HCT116 (cell line): Measurements from ENCODE around the gene KCNC3. TPM values are rescaled to one million over a fixed set of nuclear protein-coding genes. Genes with fewer than 3 reads are reported as not detected.

ENCODE experiments used
- ATAC-seq: fragments of 200-7000 bp; cut with Tn5 transposase; 2 replicates; pipeline ENCODE4 v1.9.1; 2020; ENCODE audit warnings: mild to moderate bottlenecking, moderate library complexity
- BruUV-seq: library from RNA; stranded (reverse); fragments of 400-500 nt; replicated peaks from 2 replicates; lab custom pipeline; 2021; lab: Mats Ljungman, UMichigan
- CTCF ChIA-PET: fragments of 300-600 bp; sonication (Branson Sonifier 250); formaldehyde crosslinking; loops from one replicate; lab custom pipeline; 2021; ENCODE audit warnings: antibody characterized with exemption; lab: Charles Lee
- POLR2A ChIA-PET: fragments of 300-600, 350-600 bp; sonication (Branson Sonifier 250); formaldehyde crosslinking; loops from one replicate; lab custom pipeline; 2021; ENCODE audit warnings: antibody characterized with exemption; lab: Charles Lee
- RAD21 ChIA-PET, 2 experiments: fragments of 300-600 bp; sonication (Branson Sonifier 250); formaldehyde crosslinking; loops; one replicate each; lab custom pipeline; 2023; ENCODE audit warnings: low total read pairs in 2 of 2; ENCODE audit not compliant: uncharacterized antibody in 2 of 2, unreplicated experiment in 2 of 2, low non-redundant PET in 1 of 2; lab: Charles Lee
- DNase-seq: peaks from one replicate; pipeline ENCODE4 v3.0.0-alpha.2; 2010; ENCODE audit warnings: low read depth, low spot score
- H2AFZ ChIP-seq: fragments of 200-600 bp; shearing (Covaris generic), sonication (generic); 2 replicates; pipeline ENCODE4 v1.6.1; 2017; ENCODE audit warnings: low read depth, mixed run types, mixed read lengths, antibody characterized with exemption, low read length; ENCODE audit not compliant: poor library complexity, severe bottlenecking
- H3K27ac ChIP-seq: 2 replicates; pipeline ENCODE4 v1.5.1; 2012; ENCODE audit warnings: low read depth, low read length
- H3K27me3 ChIP-seq: fragments of 200-600 bp; sonication (generic); 2 replicates; pipeline ENCODE4 v1.6.1; 2016; ENCODE audit warnings: mixed run types, low read length, mixed read lengths; ENCODE audit not compliant: insufficient read depth
- H3K36me3 ChIP-seq, 2 experiments: fragments of 200-500 bp in 1 of 2; fragments of 200-600 bp in 1 of 2; sonication (Bioruptor generic) in 1 of 2; sonication (generic) in 1 of 2; 2 replicates each; pipeline versions ENCODE4 v1.5.1 to v1.6.1; 2014 to 2016; ENCODE audit warnings: low read length in 2 of 2, inconsistent platforms in 1 of 2, mixed read lengths in 1 of 2, mixed run types in 1 of 2; ENCODE audit not compliant: insufficient read depth in 2 of 2, control insufficient read depth in 1 of 2
- H3K4me1 ChIP-seq, 2 experiments: fragments of 200-600 bp in 1 of 2; sonication (generic) in 1 of 2; 2 replicates each; pipeline versions ENCODE4 v1.5.1 to v1.6.1; 2012 to 2017; ENCODE audit warnings: low read length in 2 of 2, inconsistent platforms in 1 of 2, mild to moderate bottlenecking in 1 of 2, mixed read lengths in 1 of 2, mixed run types in 1 of 2, moderate library complexity in 1 of 2; ENCODE audit not compliant: insufficient read depth in 2 of 2, control insufficient read depth in 1 of 2
- H3K4me2 ChIP-seq: fragments of 200-600 bp; sonication (generic); 2 replicates; pipeline ENCODE4 v1.6.1; 2017; ENCODE audit warnings: mixed run types, low read length, mixed read lengths
- H3K4me3 ChIP-seq, 2 experiments: fragments of 200-600 bp in 1 of 2; sonication (generic) in 1 of 2; replicated peaks in 1 of 2; 2 replicates each; pipeline ENCODE4 v1.5.1; 2011 to 2016; ENCODE audit warnings: low read length in 2 of 2, control low read depth in 1 of 2, low read depth in 1 of 2, mild to moderate bottlenecking in 1 of 2, mixed read lengths in 1 of 2, mixed run types in 1 of 2
- H3K79me2 ChIP-seq: fragments of 200-600 bp; sonication (generic); 2 replicates; pipeline ENCODE4 v1.6.1; 2017; ENCODE audit warnings: mild to moderate bottlenecking, mixed run types, low read length, moderate library complexity, mixed read lengths; ENCODE audit not compliant: insufficient read depth
- H3K9ac ChIP-seq: fragments of 200-600 bp; sonication (generic); 2 replicates; pipeline ENCODE4 v1.6.1; 2016; ENCODE audit warnings: low read length, mixed read lengths
- H3K9me2 ChIP-seq: fragments of 200-600 bp; sonication (generic), shearing (Covaris generic); 2 replicates; pipeline ENCODE4 v1.6.1; 2017; ENCODE audit warnings: mixed run types, mild to moderate bottlenecking, moderate library complexity; ENCODE audit not compliant: insufficient read depth
- H3K9me3 ChIP-seq, 2 experiments: fragments of 200-500 bp in 1 of 2; fragments of 200-600 bp in 1 of 2; sonication (Bioruptor generic) in 1 of 2; sonication (generic) in 1 of 2; 2 replicates each; pipeline ENCODE4 v1.6.1; 2014 to 2017; ENCODE audit warnings: low read length in 2 of 2, mixed read lengths in 2 of 2, inconsistent platforms in 1 of 2, low read depth in 1 of 2, mild to moderate bottlenecking in 1 of 2, mixed run types in 1 of 2, moderate library complexity in 1 of 2; ENCODE audit not compliant: control insufficient read depth in 1 of 2, insufficient read depth in 1 of 2
- H4K20me1 ChIP-seq: fragments of 200-600 bp; sonication (generic), shearing (Covaris generic); 2 replicates; pipeline ENCODE4 v1.6.1; 2017; ENCODE audit warnings: mixed run types, mild to moderate bottlenecking, moderate library complexity; ENCODE audit not compliant: insufficient read depth
- CEBPB ChIP-seq: IDR thresholded peaks from 2 replicates; pipeline ENCODE4 v1.6.1; 2012; ENCODE audit warnings: low read depth
- EGR1 ChIP-seq: IDR thresholded peaks from 2 replicates; pipeline ENCODE4 v1.6.1; 2012; ENCODE audit warnings: low read depth
- ELF1 ChIP-seq: IDR thresholded peaks from 2 replicates; pipeline ENCODE4 v1.6.1; 2012; ENCODE audit warnings: low read depth, borderline replicate concordance
- EZH2phosphoT487 ChIP-seq: fragments of 200-600 bp; IDR thresholded peaks from 2 replicates; pipeline ENCODE4 v1.6.1; 2018; ENCODE audit warnings: antibody characterized with exemption, borderline replicate concordance
- FOSL1 ChIP-seq: IDR thresholded peaks from 2 replicates; pipeline ENCODE4 v1.6.1; 2012; ENCODE audit warnings: low read depth
- JUND ChIP-seq: IDR thresholded peaks from 2 replicates; pipeline ENCODE4 v1.6.1; 2012
- MAX ChIP-seq: IDR thresholded peaks from 2 replicates; pipeline ENCODE4 v1.6.1; 2012
- POLR2A ChIP-seq: IDR thresholded peaks from 2 replicates; pipeline ENCODE4 v1.7.0; 2011; ENCODE audit warnings: borderline replicate concordance; ENCODE audit not compliant: insufficient read depth, insufficient read length; ENCODE audit errors: extremely low read depth
- POLR2AphosphoS5 ChIP-seq: IDR thresholded peaks from 2 replicates; pipeline ENCODE4 v1.6.1; 2011; ENCODE audit warnings: mild to moderate bottlenecking, low read depth, low read length, moderate library complexity
- RAD21 ChIP-seq: IDR thresholded peaks from 2 replicates; pipeline ENCODE4 v1.6.1; 2012; ENCODE audit warnings: low read depth, mild to moderate bottlenecking
- REST ChIP-seq: IDR thresholded peaks from 2 replicates; pipeline ENCODE4 v1.6.1; 2012; ENCODE audit warnings: low read depth
- SIN3A ChIP-seq: IDR thresholded peaks from 2 replicates; pipeline ENCODE4 v1.6.1; 2012; ENCODE audit warnings: low read depth
- SP1 ChIP-seq: IDR thresholded peaks from 2 replicates; pipeline ENCODE4 v1.6.1; 2012; ENCODE audit warnings: low read depth
- SRF ChIP-seq: IDR thresholded peaks from 2 replicates; pipeline ENCODE4 v1.6.1; 2012; ENCODE audit warnings: low read depth
- TCF7L2 ChIP-seq: IDR thresholded peaks from 2 replicates; pipeline ENCODE4 v1.7.0; 2011; ENCODE audit warnings: borderline replicate concordance, inconsistent platforms; ENCODE audit not compliant: insufficient read depth, insufficient read length; ENCODE audit errors: extremely low read depth
- YY1 ChIP-seq: IDR thresholded peaks from 2 replicates; pipeline ENCODE4 v1.6.1; 2011; ENCODE audit warnings: low read length, low read depth, moderate library complexity, mild to moderate bottlenecking; ENCODE audit not compliant: insufficient replicate concordance; ENCODE audit errors: extremely low read depth
- ZFX ChIP-seq: fragments of 450-650 bp; IDR thresholded peaks from 2 replicates; pipeline ENCODE4 v1.6.1; 2017
- intact Hi-C: fragments of 100-400 bp; cut with micrococcal nuclease; formaldehyde crosslinking; loops from 2 replicates; pipeline ENCODE4 v1.10.0; 2022
- total RNA-seq: library from RNA; stranded (reverse); gene quantifications from one replicate; pipeline ENCODE4 v1.2.1, GENCODE V29; 2021; ENCODE audit not compliant: unreplicated experiment

The KCNC3 gene
- total RNA-seq, 1 experiment from 2014 or later, result 6.9 TPM

- BruUV-seq, result no TSS peak
- no peak overlapping the region for H2AFZ ChIP-seq
- peak overlapping the region; percentile 43 to 95 for H3K4me3 ChIP-seq
- H3K4me1 ChIP-seq, result peaks cover 4 to 13% of the 10 kb centered on the region in 2 experiments; a peak in 3 of 4 replicates
- TF ChIP-seq CEBPB (no peak), EZH2phosphoT487 (no peak), FOSL1 (no peak), SP1 (no peak), EGR1 (no peak), SIN3A (no peak), TCF7L2 (no peak), ZFX (no peak), POLR2A (no peak), REST (no peak), ELF1 (no peak), JUND (no peak), POLR2AphosphoS5 (no peak), RAD21 (no peak), SRF (no peak), MAX (no peak), YY1 (no peak)
- TF ChIP-seq, all 23 proteins: peak for 0
- no peaks in the 10 kb centered on the region for H4K20me1 ChIP-seq
- peaks cover 28 to 34% of the 10 kb centered on the region in 2 experiments for H3K36me3 ChIP-seq
- peak overlapping the region; percentile 67 for H3K4me2 ChIP-seq
- H3K79me2 ChIP-seq, result peaks cover 14% of the 10 kb centered on the region; the same call in 1 of the 2 replicates
- RAD21 ChIA-PET, result no interaction called here
- H3K9ac ChIP-seq, result no peak overlapping the region
- intact Hi-C loops, result no loop called here
- no peaks in the 10 kb centered on the region for H3K9me3 ChIP-seq
- H3K9me2 ChIP-seq, result no peaks in the 10 kb centered on the region
- 0 out of 2 replicates have a peak overlapping the region, but pooled peaks have one; percentile 51 for H3K27ac ChIP-seq
- DNase-seq (peak; percentile 58), ATAC-seq (peak; percentile 69)
- no peaks in the 10 kb centered on the region for H3K27me3 ChIP-seq
- CTCF ChIA-PET, result interaction anchor here (1.0 kb wide), 1 partner anchor 8 kb away, joined by 3 read pairs; no protein-coding TSS in a partner anchor
- POLR2A ChIA-PET, result interaction anchor here (1.0 kb wide), 1 partner anchor 348 kb away, joined by 5 read pairs; no protein-coding TSS in a partner anchor
These were observed 47.9 kb upstream of the KCNC3 start for GRCh38 chr19:50377051-50377461.
